OCI-LY7 (cell line): ENCODE measurements around the gene COL15A1. TPM values are rescaled to one million over a fixed set of nuclear protein-coding genes. Genes with fewer than 3 reads are reported as not detected.
"Not testable (repeated sequence)": the region's sequence is repeated elsewhere in the genome, so short reads cannot be mapped to it uniquely, and the experiment has no call there.

Experiments used
- BruUV-seq: library from RNA; stranded (reverse); fragments of 400-500 nt; replicated peaks from 2 replicates; lab custom pipeline; 2021; lab: Mats Ljungman, UMichigan
- CTCF ChIA-PET: fragments of 300-600 bp; sonication (Branson Sonifier 250); formaldehyde crosslinking; loops from one replicate; lab custom pipeline; 2022; ENCODE audit warnings: antibody characterized with exemption; ENCODE audit not compliant: unreplicated experiment; lab: Charles Lee
- POLR2A ChIA-PET: fragments of 300-600 bp; sonication (Branson Sonifier 250); formaldehyde crosslinking; loops from one replicate; lab custom pipeline; 2022; ENCODE audit warnings: antibody characterized with exemption; lab: Charles Lee
- DNase-seq: peaks from one replicate; pipeline ENCODE4 v3.0.0-alpha.2; 2015; ENCODE audit warnings: low spot score
- H2AFZ ChIP-seq: fragments of 200-600 bp; sonication (generic), shearing (Covaris generic); 2 replicates; pipeline ENCODE4 v1.6.1; 2014; ENCODE audit warnings: mild to moderate bottlenecking, antibody characterized with exemption, low read length, moderate library complexity
- H3K27ac ChIP-seq: fragments of 200-600 bp; sonication (generic); 2 replicates; pipeline ENCODE4 v1.5.1; 2014; ENCODE audit warnings: mixed run types, low read depth, mild to moderate bottlenecking, moderate library complexity, low read length, inconsistent platforms; ENCODE audit not compliant: poor library complexity, severe bottlenecking
- H3K36me3 ChIP-seq: fragments of 200-600 bp; sonication (generic); 2 replicates; pipeline ENCODE4 v1.6.1; 2014; ENCODE audit warnings: mild to moderate bottlenecking, antibody characterized with exemption, low read length, moderate library complexity, mixed read lengths; ENCODE audit not compliant: insufficient read depth
- H3K4me1 ChIP-seq: fragments of 200-600 bp; sonication (generic); 2 replicates; pipeline ENCODE4 v1.5.1; 2014; ENCODE audit warnings: mild to moderate bottlenecking, low read length; ENCODE audit not compliant: insufficient read depth, poor library complexity, severe bottlenecking
- H3K4me2 ChIP-seq: fragments of 200-600 bp; sonication (generic); 2 replicates; pipeline ENCODE4 v1.6.1; 2014; ENCODE audit warnings: mild to moderate bottlenecking, low read length
- H3K4me3 ChIP-seq: fragments of 200-600 bp; sonication (generic); 2 replicates; pipeline ENCODE4 v1.5.1; 2014; ENCODE audit warnings: mild to moderate bottlenecking, low read depth, low read length; ENCODE audit not compliant: poor library complexity, severe bottlenecking
- H3K79me2 ChIP-seq: fragments of 200-600 bp; sonication (generic); 2 replicates; pipeline ENCODE4 v1.6.1; 2016; ENCODE audit warnings: low read depth, mild to moderate bottlenecking, low read length, moderate library complexity, mixed read lengths; ENCODE audit not compliant: insufficient read depth
- H3K9me2 ChIP-seq: fragments of 200-600 bp; sonication (generic); 2 replicates; pipeline ENCODE4 v1.6.1; 2016; ENCODE audit warnings: mild to moderate bottlenecking, low read length, mixed read lengths; ENCODE audit not compliant: insufficient read depth
- H3K9me3 ChIP-seq: fragments of 200-600 bp; sonication (generic); 2 replicates; pipeline ENCODE4 v1.6.1; 2014; ENCODE audit warnings: mild to moderate bottlenecking, mixed run types, low read length, mixed read lengths
- H4K20me1 ChIP-seq: fragments of 200-600 bp; sonication (generic); 2 replicates; pipeline ENCODE4 v1.6.1; 2014; ENCODE audit warnings: mild to moderate bottlenecking, antibody characterized with exemption, low read length, moderate library complexity, mixed read lengths; ENCODE audit not compliant: insufficient read depth
- CTCF ChIP-seq: fragments of 200-600 bp; sonication (generic); conservative IDR thresholded peaks from 2 replicates; pipeline ENCODE4 v1.5.1; 2014; ENCODE audit warnings: mild to moderate bottlenecking, antibody characterized with exemption, low read length, moderate library complexity, mixed read lengths
- EZH2phosphoT487 ChIP-seq: fragments of 200-600 bp; sonication (generic); IDR thresholded peaks from 2 replicates; pipeline ENCODE4 v1.6.1; 2018; ENCODE audit warnings: low read depth, borderline replicate concordance, mild to moderate bottlenecking, mixed run types, antibody characterized with exemption, low read length, moderate library complexity, mixed read lengths
- intact Hi-C: fragments of 100-400 bp; cut with micrococcal nuclease; formaldehyde crosslinking; loops from one replicate; pipeline ENCODE4 v1.10.0; 2022; ENCODE audit not compliant: unreplicated experiment
- total RNA-seq, 2 experiments: library from RNA; depleted of rRNA in 1 of 2; stranded (reverse); fragments of >200 nt in 1 of 2; shearing (Covaris generic) in 1 of 2; gene quantifications; 2 replicates each; pipeline ENCODE4 v1.2.3, GENCODE V29; 2014 to 2022

COL15A1 gene
- total RNA-seq, 2 experiments from 2014 or later, result not detected

GRCh38 chr9:98908897-98909634, 34.6 kb upstream of the COL15A1 start:
- Histone ChIP-seq H3K9me3 (no peaks in the 10 kb centered on the region), H3K4me1 (no peaks in the 10 kb centered on the region), H3K27ac (no peak overlapping the region), H3K9me2 (no peaks in the 10 kb centered on the region), H2AFZ (no peak overlapping the region), H3K36me3 (no peaks in the 10 kb centered on the region), H4K20me1 (no peaks in the 10 kb centered on the region), H3K79me2 (no peaks in the 10 kb centered on the region), H3K4me2 (no peak overlapping the region), H3K4me3 (no peak overlapping the region)
- DNase-seq, result no peak
- no TSS peak for BruUV-seq
- intact Hi-C loops, result loop anchor here (5.0 kb wide), 1 partner anchor 878 kb away; no protein-coding TSS in a partner anchor
- TF ChIP-seq CTCF, result no peak
- TF ChIP-seq EZH2phosphoT487, result no peak
- ChIA-PET POLR2A (interaction anchor here (0.8 kb wide), 2 partner anchors 14 to 22 kb away, joined by 4 read pairs; no protein-coding TSS in a partner anchor), CTCF (interaction anchor here (0.6 kb wide), 1 partner anchor 66 kb away, joined by 3 read pairs; no protein-coding TSS in a partner anchor)

DNA sequence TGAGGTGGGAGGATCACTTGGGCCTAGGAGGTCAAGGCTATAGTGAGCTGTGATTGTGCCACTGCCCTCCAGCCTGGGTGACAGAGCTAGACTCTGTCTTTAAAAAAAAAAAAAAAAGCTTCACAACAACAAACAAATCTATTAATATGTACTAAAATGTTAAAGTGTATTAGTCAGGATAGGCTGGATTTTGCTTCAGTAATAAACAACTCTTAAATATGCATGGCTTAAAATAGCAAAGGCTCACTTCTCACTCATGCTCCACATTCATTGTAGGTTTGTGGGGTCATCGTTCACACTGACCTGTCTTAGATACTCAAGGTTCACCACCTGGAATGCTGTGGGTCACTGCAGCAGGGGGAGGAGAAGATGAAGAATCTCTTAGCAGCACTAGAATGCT, 33.8 kb upstream of the COL15A1 start:
- Histone ChIP-seq H3K27ac (no peak overlapping the region), H3K4me2 (no peak overlapping the region), H3K9me2 (no peaks in the 10 kb centered on the region), H3K9me3 (no peaks in the 10 kb centered on the region), H2AFZ (no peak overlapping the region), H3K36me3 (no peaks in the 10 kb centered on the region), H4K20me1 (no peaks in the 10 kb centered on the region), H3K79me2 (no peaks in the 10 kb centered on the region), H3K4me1 (no peaks in the 10 kb centered on the region), H3K4me3 (no peak overlapping the region)
- intact Hi-C loops, result loop anchor here (5.0 kb wide), 1 partner anchor 877 kb away; no protein-coding TSS in a partner anchor
- no peak for DNase-seq
- POLR2A ChIA-PET, result interaction anchor here (0.8 kb wide), 1 partner anchor 23 kb away, joined by 4 read pairs; no protein-coding TSS in a partner anchor
- CTCF ChIA-PET, result interaction anchor here (0.6 kb wide), 1 partner anchor 67 kb away, joined by 3 read pairs; no protein-coding TSS in a partner anchor
- no TSS peak for BruUV-seq
- no peak for TF ChIP-seq CTCF
- no peak for TF ChIP-seq EZH2phosphoT487

- intact Hi-C loops, result no loop called here
- H3K4me2 ChIP-seq, result no peak overlapping the region
- H3K27ac ChIP-seq, result no peak overlapping the region
- no peak overlapping the region for H2AFZ ChIP-seq
- no peaks in the 10 kb centered on the region for H3K79me2 ChIP-seq
- no peaks in the 10 kb centered on the region for H3K36me3 ChIP-seq
- H3K4me3 ChIP-seq, result no peak overlapping the region
- no peaks in the 10 kb centered on the region for H3K4me1 ChIP-seq
- ChIA-PET POLR2A (no interaction called here), CTCF (no interaction called here)
- H3K9me3 ChIP-seq, result no peaks in the 10 kb centered on the region
- no TSS peak for BruUV-seq
- no peak for DNase-seq
- H4K20me1 ChIP-seq, result no peaks in the 10 kb centered on the region
- TF ChIP-seq EZH2phosphoT487, result no peak
- no peaks in the 10 kb centered on the region for H3K9me2 ChIP-seq
Observed at GRCh38 chr9:98911042-98911441, 32.7 kb upstream of the COL15A1 start.

GRCh38 chr9:98911738-98912137, 32.0 kb upstream of the COL15A1 start:
- H3K36me3 ChIP-seq, H3K4me2 ChIP-seq, H3K4me1 ChIP-seq, DNase-seq, BruUV-seq, CTCF ChIA-PET, H4K20me1 ChIP-seq, H3K79me2 ChIP-seq, H2AFZ ChIP-seq, H3K27ac ChIP-seq, H3K4me3 ChIP-seq, H3K9me2 ChIP-seq, intact Hi-C loops, H3K9me3 ChIP-seq: not testable (repeated sequence)
- POLR2A ChIA-PET, result interaction anchor here (1.0 kb wide), 1 partner anchor 28 kb away, joined by 3 read pairs; no protein-coding TSS in a partner anchor
